Endothelial cell (in vitro differentiated cells): ENCODE measurements around the gene KCNK17. TPM values are rescaled to one million over a fixed set of nuclear protein-coding genes. Genes with fewer than 3 reads are reported as not detected.

Source experiments
- DNase-seq: peaks from one replicate; pipeline ENCODE4 v3.0.0; 2021; ENCODE audit warnings: low spot score
- H3K27ac Mint-ChIP-seq: one replicate; pipeline ENCODE4 v1.8.0; 2021; ENCODE audit warnings: mixed read lengths, inconsistent platforms; ENCODE audit not compliant: unreplicated experiment
- H3K27me3 Mint-ChIP-seq: one replicate; pipeline ENCODE4 v1.8.0; 2021; ENCODE audit warnings: mild to moderate bottlenecking, moderate library complexity, mixed read lengths, inconsistent platforms; ENCODE audit not compliant: unreplicated experiment
- H3K36me3 Mint-ChIP-seq: one replicate; pipeline ENCODE4 v1.8.0; 2021; ENCODE audit warnings: mild to moderate bottlenecking, low read depth, mixed read lengths, inconsistent platforms; ENCODE audit not compliant: unreplicated experiment
- H3K4me1 Mint-ChIP-seq: one replicate; pipeline ENCODE4 v1.8.0; 2021; ENCODE audit warnings: mild to moderate bottlenecking, mixed read lengths, inconsistent platforms; ENCODE audit not compliant: unreplicated experiment
- H3K4me3 Mint-ChIP-seq: one replicate; pipeline ENCODE4 v1.8.0; 2021; ENCODE audit warnings: mild to moderate bottlenecking, mixed read lengths, inconsistent platforms; ENCODE audit not compliant: unreplicated experiment
- H3K9me3 Mint-ChIP-seq: one replicate; pipeline ENCODE4 v1.8.0; 2021; ENCODE audit warnings: mixed read lengths, inconsistent platforms; ENCODE audit not compliant: unreplicated experiment
- total RNA-seq: library from RNA; stranded (reverse); fragmentation: NEBNext Ultra II Directional; extraction: Animal tissue kit (Norgen Biotek cat#: 25700); gene quantifications from one replicate; pipeline ENCODE4 v1.2.1, GENCODE V29; 2021; ENCODE audit not compliant: unreplicated experiment
- TF ChIP-seq, protein P1 (sequence below): fragments of 200-600 bp; sonication (generic); IDR thresholded peaks from one replicate; pipeline ENCODE4 v1.5.0; 2021; ENCODE audit warnings: antibody characterized with exemption; ENCODE audit not compliant: unreplicated experiment

Gene KCNK17
- total RNA-seq, 1 donor from 2014 or later = 180 TPM

DNA sequence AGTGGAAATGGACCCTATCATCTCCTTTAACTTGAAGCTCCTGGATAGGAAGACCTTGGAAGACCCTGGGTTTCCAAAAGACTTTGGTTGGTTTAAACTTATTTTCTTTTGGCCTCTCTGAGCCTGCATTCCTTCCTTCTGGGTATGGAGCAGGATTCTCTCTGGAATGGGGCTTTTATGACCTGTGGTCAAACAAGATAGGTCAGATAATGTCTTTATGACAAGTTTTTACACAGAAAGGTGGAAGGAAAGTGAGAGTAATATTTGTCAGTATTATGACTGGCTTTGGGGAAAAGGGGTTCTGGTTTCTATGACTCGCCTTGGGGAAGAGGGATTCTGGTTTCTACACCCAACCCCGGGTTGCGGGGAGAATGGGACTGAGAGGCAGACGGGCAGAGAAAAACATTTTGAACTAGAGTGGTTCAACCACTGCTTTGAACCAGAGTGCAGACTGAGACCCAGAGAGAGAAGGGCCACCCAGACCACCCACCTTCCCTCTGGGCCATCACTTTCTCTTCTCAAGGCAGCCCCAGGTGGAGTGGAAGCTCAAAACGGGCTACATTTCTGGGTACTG lies 47.4 kb downstream of the KCNK17 start:
- H3K27ac Mint-ChIP-seq = no peak overlapping the region
- no peaks in the 10 kb centered on the region for H3K36me3 Mint-ChIP-seq
- H3K4me1 Mint-ChIP-seq = peaks cover 3% of the 10 kb centered on the region
- TF ChIP-seq, protein P1, sequence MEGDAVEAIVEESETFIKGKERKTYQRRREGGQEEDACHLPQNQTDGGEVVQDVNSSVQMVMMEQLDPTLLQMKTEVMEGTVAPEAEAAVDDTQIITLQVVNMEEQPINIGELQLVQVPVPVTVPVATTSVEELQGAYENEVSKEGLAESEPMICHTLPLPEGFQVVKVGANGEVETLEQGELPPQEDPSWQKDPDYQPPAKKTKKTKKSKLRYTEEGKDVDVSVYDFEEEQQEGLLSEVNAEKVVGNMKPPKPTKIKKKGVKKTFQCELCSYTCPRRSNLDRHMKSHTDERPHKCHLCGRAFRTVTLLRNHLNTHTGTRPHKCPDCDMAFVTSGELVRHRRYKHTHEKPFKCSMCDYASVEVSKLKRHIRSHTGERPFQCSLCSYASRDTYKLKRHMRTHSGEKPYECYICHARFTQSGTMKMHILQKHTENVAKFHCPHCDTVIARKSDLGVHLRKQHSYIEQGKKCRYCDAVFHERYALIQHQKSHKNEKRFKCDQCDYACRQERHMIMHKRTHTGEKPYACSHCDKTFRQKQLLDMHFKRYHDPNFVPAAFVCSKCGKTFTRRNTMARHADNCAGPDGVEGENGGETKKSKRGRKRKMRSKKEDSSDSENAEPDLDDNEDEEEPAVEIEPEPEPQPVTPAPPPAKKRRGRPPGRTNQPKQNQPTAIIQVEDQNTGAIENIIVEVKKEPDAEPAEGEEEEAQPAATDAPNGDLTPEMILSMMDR = no peak
- no peaks in the 10 kb centered on the region for H3K27me3 Mint-ChIP-seq
- no peak for DNase-seq
- H3K9me3 Mint-ChIP-seq = no peaks in the 10 kb centered on the region
- no peak overlapping the region for H3K4me3 Mint-ChIP-seq

DNA sequence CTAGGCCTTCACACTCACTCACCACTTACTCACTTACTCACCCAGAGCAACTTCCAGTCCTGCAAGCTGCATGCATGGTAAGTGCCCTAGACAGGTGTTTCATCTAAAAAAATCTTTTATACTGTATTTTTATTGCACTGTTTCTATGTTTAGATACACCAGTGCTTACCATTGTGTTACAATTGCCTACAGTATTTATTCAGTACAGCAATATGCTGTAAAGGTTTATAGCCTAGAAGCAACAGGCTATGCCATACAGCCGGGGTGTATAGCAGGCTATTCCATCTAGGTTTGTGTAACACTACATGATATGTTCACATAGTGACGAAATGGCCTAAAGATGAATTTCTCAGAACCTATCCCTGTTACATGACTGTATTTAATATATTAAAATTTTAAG lies 47.8 kb downstream of the KCNK17 start:
- no peak overlapping the region for H3K4me3 Mint-ChIP-seq
- H3K4me1 Mint-ChIP-seq = peaks cover 3% of the 10 kb centered on the region
- no peak for DNase-seq
- TF ChIP-seq, protein P1 = no peak
- H3K27ac Mint-ChIP-seq = no peak overlapping the region
- no peaks in the 10 kb centered on the region for H3K36me3 Mint-ChIP-seq
- H3K27me3 Mint-ChIP-seq = peaks cover 2% of the 10 kb centered on the region
- no peaks in the 10 kb centered on the region for H3K9me3 Mint-ChIP-seq

DNA sequence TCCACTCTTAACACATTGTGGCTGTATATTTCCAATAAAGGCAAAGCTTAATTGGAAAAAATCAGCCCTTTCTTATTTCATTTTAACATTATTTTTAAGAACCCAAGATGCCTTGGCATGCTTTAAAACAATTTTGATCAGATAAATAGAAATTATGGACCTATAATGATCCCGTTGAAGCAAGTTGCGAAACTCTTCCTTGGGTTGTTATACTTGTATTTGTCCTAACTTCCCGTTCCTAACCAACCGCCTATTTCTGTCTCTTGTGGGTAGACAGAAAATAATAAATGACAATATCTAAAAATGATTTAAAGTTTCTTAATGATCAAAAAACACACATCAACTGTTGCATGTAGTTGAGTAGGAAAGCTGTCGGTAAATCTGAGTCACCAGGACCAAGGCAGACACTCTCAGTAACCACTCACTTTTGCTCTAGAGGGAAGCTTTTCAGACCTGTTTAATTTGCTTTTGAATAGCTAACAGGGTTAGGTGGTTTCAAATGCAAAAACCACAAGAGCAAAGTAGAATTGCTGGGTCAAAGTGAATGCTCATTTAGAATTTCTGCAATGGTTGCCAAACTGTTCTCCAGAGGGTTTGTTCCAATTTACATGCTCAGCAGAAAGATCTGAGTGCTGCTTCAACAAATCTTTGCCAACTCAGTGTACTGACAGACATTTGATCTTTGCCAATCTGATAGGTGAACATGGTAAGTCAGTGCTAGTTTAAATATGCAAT lies 50.7 kb downstream of the KCNK17 start:
- Mint-ChIP-seq H3K36me3 (no peaks in the 10 kb centered on the region), H3K4me3 (no peak overlapping the region), H3K9me3 (no peaks in the 10 kb centered on the region), H3K27me3 (peaks cover 5% of the 10 kb centered on the region), H3K4me1 (no peaks in the 10 kb centered on the region), H3K27ac (no peak overlapping the region)
- no peak for DNase-seq
- TF ChIP-seq, protein P1 = no peak

DNA sequence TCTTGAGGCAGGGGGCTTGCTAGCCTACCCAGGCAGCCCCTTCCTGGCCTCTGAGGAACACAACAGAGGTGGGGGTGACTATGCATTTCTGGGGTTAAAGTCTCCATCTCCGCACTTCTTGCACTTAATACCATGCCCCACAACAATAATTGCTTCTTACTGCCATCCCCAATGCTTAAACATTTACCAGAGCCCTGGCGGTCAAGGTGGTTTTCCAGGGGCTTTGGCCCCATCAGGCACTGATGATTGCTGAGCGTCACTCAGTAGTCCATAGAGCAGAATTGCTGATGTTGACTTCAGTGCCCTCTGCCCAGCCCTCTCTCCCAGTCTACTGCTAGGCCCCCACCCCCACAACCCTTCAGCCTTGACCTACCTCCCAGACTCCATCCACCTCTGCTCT lies 52.5 kb downstream of the KCNK17 start:
- Mint-ChIP-seq H3K27ac (no peak overlapping the region), H3K9me3 (no peaks in the 10 kb centered on the region), H3K4me1 (no peaks in the 10 kb centered on the region), H3K36me3 (no peaks in the 10 kb centered on the region), H3K4me3 (no peak overlapping the region), H3K27me3 (peaks cover 5% of the 10 kb centered on the region)
- TF ChIP-seq, protein P1 = no peak
- DNase-seq = no peak

DNA sequence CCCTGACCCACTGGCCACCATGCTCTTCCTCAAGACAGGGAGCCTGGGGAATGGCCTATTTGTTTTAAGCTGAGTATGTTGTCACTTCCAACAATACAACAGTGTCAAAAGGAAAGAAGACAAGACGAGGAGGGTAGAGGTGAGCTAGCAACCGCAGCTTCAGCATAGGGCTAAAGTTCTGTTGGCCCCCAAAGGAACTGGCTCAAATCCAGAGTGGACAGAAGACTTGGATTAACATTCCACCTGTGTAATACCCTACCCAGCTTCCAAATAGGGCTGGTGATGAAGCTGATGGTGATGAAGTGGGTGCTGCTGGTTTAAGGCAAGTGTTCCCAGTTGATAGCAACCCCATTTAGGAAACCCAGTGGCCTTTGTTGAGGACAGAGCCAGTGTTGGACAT lies 53.3 kb downstream of the KCNK17 start:
- no peak for DNase-seq
- H3K4me3 Mint-ChIP-seq = no peak overlapping the region
- H3K36me3 Mint-ChIP-seq = no peaks in the 10 kb centered on the region
- H3K27me3 Mint-ChIP-seq = peaks cover 5% of the 10 kb centered on the region
- H3K4me1 Mint-ChIP-seq = peaks cover 4% of the 10 kb centered on the region
- H3K27ac Mint-ChIP-seq = no peak overlapping the region
- no peaks in the 10 kb centered on the region for H3K9me3 Mint-ChIP-seq
- TF ChIP-seq, protein P1 = no peak
